Suprapubic skin (tissue), 4 donors: ENCODE results near the gene MBOAT7.

Experiments used
- POLR2A ChIP-seq, 2 donors: fragments of 450-650 bp; IDR thresholded peaks; one replicate each; pipeline ENCODE4 v1.6.1; 2017; ENCODE audit warnings: antibody characterized with exemption in 2 of 2, mild to moderate bottlenecking in 2 of 2, moderate library complexity in 2 of 2
- POLR2AphosphoS5 ChIP-seq, 3 donors: sonication (generic); formaldehyde crosslinking; IDR thresholded peaks; one replicate each; pipeline ENCODE4 v1.6.1; 2017; ENCODE audit warnings: antibody characterized with exemption in 3 of 3
- TF ChIP-seq, protein P1 (sequence below), 2 donors: fragments of 200-600 bp in 1 of 2; fragments of 450-650 bp in 1 of 2; sonication (generic) in 1 of 2; IDR thresholded peaks; one replicate each; pipeline ENCODE4 v1.5.1; 2016 to 2019; ENCODE audit warnings: antibody characterized with exemption in 2 of 2, mild to moderate bottlenecking in 1 of 2, moderate library complexity in 1 of 2

DNA sequence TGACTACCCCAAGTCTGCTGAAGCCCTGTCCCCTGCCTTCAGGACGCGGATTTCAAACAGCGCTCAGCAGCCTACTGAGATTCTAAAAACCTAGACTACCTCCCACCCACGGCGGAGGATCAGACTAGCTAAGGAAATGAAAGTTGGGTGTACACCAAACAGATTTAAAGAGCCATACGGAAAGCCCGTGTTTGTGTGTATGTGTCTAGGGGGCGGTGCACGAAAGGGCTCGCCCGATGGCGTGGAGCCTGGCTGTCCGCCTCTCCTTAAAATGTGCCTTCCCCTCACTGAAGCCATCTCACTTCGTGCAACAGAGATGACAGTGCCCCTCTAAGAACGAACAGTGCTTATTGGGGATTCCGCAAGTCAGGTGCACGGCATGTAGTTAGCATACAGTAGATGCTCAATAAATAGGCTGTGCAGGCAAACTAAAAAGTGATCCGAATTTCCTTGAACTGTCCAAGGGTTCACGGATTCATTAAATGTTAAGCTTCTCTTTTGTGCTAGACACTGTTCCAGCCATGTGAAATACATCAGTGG is 30.5 kb downstream of the MBOAT7 start:
- TF ChIP-seq, protein P1, sequence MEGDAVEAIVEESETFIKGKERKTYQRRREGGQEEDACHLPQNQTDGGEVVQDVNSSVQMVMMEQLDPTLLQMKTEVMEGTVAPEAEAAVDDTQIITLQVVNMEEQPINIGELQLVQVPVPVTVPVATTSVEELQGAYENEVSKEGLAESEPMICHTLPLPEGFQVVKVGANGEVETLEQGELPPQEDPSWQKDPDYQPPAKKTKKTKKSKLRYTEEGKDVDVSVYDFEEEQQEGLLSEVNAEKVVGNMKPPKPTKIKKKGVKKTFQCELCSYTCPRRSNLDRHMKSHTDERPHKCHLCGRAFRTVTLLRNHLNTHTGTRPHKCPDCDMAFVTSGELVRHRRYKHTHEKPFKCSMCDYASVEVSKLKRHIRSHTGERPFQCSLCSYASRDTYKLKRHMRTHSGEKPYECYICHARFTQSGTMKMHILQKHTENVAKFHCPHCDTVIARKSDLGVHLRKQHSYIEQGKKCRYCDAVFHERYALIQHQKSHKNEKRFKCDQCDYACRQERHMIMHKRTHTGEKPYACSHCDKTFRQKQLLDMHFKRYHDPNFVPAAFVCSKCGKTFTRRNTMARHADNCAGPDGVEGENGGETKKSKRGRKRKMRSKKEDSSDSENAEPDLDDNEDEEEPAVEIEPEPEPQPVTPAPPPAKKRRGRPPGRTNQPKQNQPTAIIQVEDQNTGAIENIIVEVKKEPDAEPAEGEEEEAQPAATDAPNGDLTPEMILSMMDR (IDR thresholded peaks at IDR 0.05): no peak
- TF ChIP-seq POLR2AphosphoS5 (IDR thresholded peaks at IDR 0.05) (no peak), POLR2A (IDR thresholded peaks at IDR 0.05) (no peak)
